GM12891 (cell line): ENCODE results near the gene MCAT.

Source experiments
- DNase-seq: peaks from one replicate; pipeline ENCODE4 v3.0.0; 2011; ENCODE audit warnings: low spot score; ENCODE audit not compliant: insufficient read length
- FAIRE-seq: peaks from 2 replicates; lab custom pipeline; 2011; peaks lifted over from hg19 to GRCh38; lab: Jason Lieb, UNC
- PAX5 ChIP-seq: IDR thresholded peaks from 2 replicates; pipeline ENCODE4 v1.6.1; 2011; ENCODE audit warnings: low read length, moderate library complexity, mild to moderate bottlenecking; ENCODE audit not compliant: insufficient read depth, severe bottlenecking
- POLR2A ChIP-seq: IDR thresholded peaks from 2 replicates; pipeline ENCODE4 v1.6.1; 2011; ENCODE audit warnings: low read depth, low read length, control low read depth
- POLR2AphosphoS5 ChIP-seq: IDR thresholded peaks from 2 replicates; pipeline ENCODE4 v1.6.1; 2011; ENCODE audit warnings: low read depth, low read length, control low read depth
- POU2F2 ChIP-seq: IDR thresholded peaks from 2 replicates; pipeline ENCODE4 v1.6.1; 2011; ENCODE audit warnings: low read depth, mild to moderate bottlenecking, control low read depth, low read length, moderate library complexity
- SPI1 ChIP-seq: IDR thresholded peaks from 2 replicates; pipeline ENCODE4 v1.6.1; 2011; ENCODE audit warnings: low read depth, low read length, control low read depth
- TAF1 ChIP-seq: IDR thresholded peaks from 2 replicates; pipeline ENCODE4 v1.6.1; 2011; ENCODE audit warnings: low read depth, low read length, control low read depth

MCAT gene

GRCh38 chr22:43144949-43145348 lies 1.8 kb upstream of the MCAT start:
- no peak for TF ChIP-seq PAX5
- TF ChIP-seq POLR2A, result no peak
- DNase-seq (no peak), FAIRE-seq (no peak)

GRCh38 chr22:43136801-43137200 lies 6.4 kb downstream of the MCAT start:
- no peak for TF ChIP-seq TAF1
- no peak for TF ChIP-seq POLR2A
- no peak for TF ChIP-seq PAX5
- no peak for TF ChIP-seq SPI1
- no peak for TF ChIP-seq POU2F2
- TF ChIP-seq POLR2AphosphoS5, result no peak
- DNase-seq (no peak), FAIRE-seq (no peak)

- DNase-seq (peak; percentile 85), FAIRE-seq (peak; percentile 75)
- TF ChIP-seq PAX5 (no peak), POLR2A (no peak), POLR2AphosphoS5 (no peak), TAF1 (no peak), POU2F2 (no peak), SPI1 (no peak)
These were observed 6.9 kb downstream of the MCAT start for GRCh38 chr22:43136255-43136654.

- FAIRE-seq (no peak), DNase-seq (no peak)
- TF ChIP-seq POLR2AphosphoS5 (no peak), POLR2A (no peak), POU2F2 (no peak), PAX5 (no peak), SPI1 (no peak), TAF1 (no peak)
These were observed 7.6 kb downstream of the MCAT start for GRCh38 chr22:43135565-43135964.

GRCh38 chr22:43134553-43134952 lies 8.6 kb downstream of the MCAT start:
- peak; percentile 23 for FAIRE-seq

GRCh38 chr22:43133401-43133800 lies 9.8 kb downstream of the MCAT start:
- FAIRE-seq, result no peak

More at GRCh38 chr22:43134553-43134952, 8.6 kb downstream of the MCAT start:
- TF ChIP-seq PAX5 (no peak), POLR2AphosphoS5 (no peak), TAF1 (no peak), POU2F2 (no peak), POLR2A (no peak), SPI1 (no peak)
- DNase-seq, result no peak

GRCh38 chr22:43131773-43132501 lies 11.3 kb downstream of the MCAT start:
- TF ChIP-seq POLR2A (no peak), TAF1 (no peak), SPI1 (no peak)
- DNase-seq, result no peak
- no peak for FAIRE-seq

More at GRCh38 chr22:43133401-43133800, 9.8 kb downstream of the MCAT start:
- TF ChIP-seq POLR2AphosphoS5, result no peak
- TF ChIP-seq POU2F2, result no peak
- DNase-seq, result no peak

- DNase-seq (no peak), FAIRE-seq (no peak)
- no peak for TF ChIP-seq PAX5
- peak; percentile 81 for TF ChIP-seq SPI1
- TF ChIP-seq POLR2A, result no peak
- TF ChIP-seq POLR2AphosphoS5, result no peak
These were observed 13.5 kb downstream of the MCAT start for GRCh38 chr22:43129426-43130425.

GRCh38 chr22:43128928-43129424 lies 14.2 kb downstream of the MCAT start:
- TF ChIP-seq POLR2A (no peak), SPI1 (no peak), POU2F2 (no peak), TAF1 (no peak), PAX5 (no peak), POLR2AphosphoS5 (no peak)
- FAIRE-seq (peak; percentile 81), DNase-seq (no peak)
